K562 (cell line): ENCODE data around the gene TRIP10. TPM values are rescaled to one million over a fixed set of nuclear protein-coding genes. Genes with fewer than 3 reads are reported as not detected.
A peak's percentile ranks its signal among the peaks of the same experiment; 100 is the strongest.

ENCODE experiments used
- ATF6 ChIP-seq: sonication (generic); formaldehyde crosslinking; IDR thresholded peaks from 2 replicates; pipeline ENCODE4 v1.4.0; 2020; ENCODE audit warnings: mild to moderate bottlenecking, missing genetic modification reagents
- BRD9 ChIP-seq: fragments of 450-650 bp; IDR thresholded peaks from 2 replicates; pipeline ENCODE4 v1.6.1; 2018; ENCODE audit warnings: low read depth; ENCODE audit not compliant: partially characterized antibody
- C11orf30 ChIP-seq: fragments of 450-650 bp; IDR thresholded peaks from 2 replicates; pipeline ENCODE4 v1.6.1; 2016; ENCODE audit warnings: low read depth, mild to moderate bottlenecking
- CUX1 ChIP-seq: fragments of 200-800 bp; sonication (Bioruptor generic); IDR thresholded peaks from 2 replicates; pipeline ENCODE4 v1.6.1; 2016; ENCODE audit warnings: missing genetic modification characterization, missing compliant biosample characterization
- GABPB2 ChIP-seq: fragments of 250-450 bp; sonication (Bioruptor Pico); conservative IDR thresholded peaks from 2 replicates; pipeline ENCODE4 v1.5.1; 2021; ENCODE audit warnings: mild to moderate bottlenecking
- HDAC2 ChIP-seq: fragments of 450-650 bp; IDR thresholded peaks from 2 replicates; pipeline ENCODE4 v1.6.1; 2016; ENCODE audit warnings: mild to moderate bottlenecking
- HNRNPK ChIP-seq: fragments of 200-400 bp; formaldehyde crosslinking; IDR thresholded peaks from one replicate; pipeline ENCODE4 v1.6.1; 2018; ENCODE audit warnings: mild to moderate bottlenecking, low read depth, low read length; ENCODE audit not compliant: poor library complexity, severe bottlenecking
- KHSRP ChIP-seq: fragments of 450-650 bp; IDR thresholded peaks from 2 replicates; pipeline ENCODE4 v1.6.1; 2017
- MAFF ChIP-seq: IDR thresholded peaks from 2 replicates; pipeline ENCODE4 v1.6.1; 2012; ENCODE audit warnings: low read length, improper control_type of control experiment
- PHF20 ChIP-seq: fragments of 450-650 bp; IDR thresholded peaks from 2 replicates; pipeline ENCODE4 v1.6.1; 2018; ENCODE audit not compliant: partially characterized antibody
- RUNX1 ChIP-seq: sonication (generic); IDR thresholded peaks from 2 replicates; pipeline ENCODE4 v1.6.1; 2016; ENCODE audit warnings: antibody characterized with exemption, low read depth
- SMAD2 ChIP-seq: fragments of 150-350 bp; IDR thresholded peaks from 2 replicates; pipeline ENCODE4 v1.6.1; 2014; ENCODE audit warnings: low read depth, mild to moderate bottlenecking, low read length
- SNRNP70 ChIP-seq: fragments of 200-400 bp; formaldehyde crosslinking; optimal IDR thresholded peaks from 2 replicates; pipeline ENCODE3; 2017; ENCODE audit warnings: low read depth, low read length
- TAL1 ChIP-seq: fragments of 450-650 bp; IDR thresholded peaks from 2 replicates; pipeline ENCODE4 v1.6.1; 2016; ENCODE audit warnings: mild to moderate bottlenecking
- THAP7 ChIP-seq: fragments of 250-450 bp; sonication (Bioruptor Pico); IDR thresholded peaks from 2 replicates; pipeline ENCODE4 v1.5.0; 2021
- ZC3H11A ChIP-seq: IDR thresholded peaks from 2 replicates; pipeline ENCODE4 v1.6.1; 2012; ENCODE audit warnings: low read depth, low read length, improper control_type of control experiment
- ZC3H4 ChIP-seq: sonication (generic); formaldehyde crosslinking; IDR thresholded peaks from 2 replicates; pipeline ENCODE4 v1.9.0; 2021; ENCODE audit warnings: missing genetic modification reagents, borderline replicate concordance
- ZKSCAN3 ChIP-seq: fragments of 250-450 bp; sonication (Bioruptor Pico); IDR thresholded peaks from 2 replicates; pipeline ENCODE4 v1.4.0; 2020
- ZNF124 ChIP-seq: sonication (generic); formaldehyde crosslinking; IDR thresholded peaks from 2 replicates; pipeline ENCODE4 v1.8.1; 2022; ENCODE audit warnings: missing genetic modification reagents
- ZNF134 ChIP-seq: fragments of 250-450 bp; sonication (Bioruptor Pico); conservative IDR thresholded peaks from 2 replicates; pipeline ENCODE4 v1.4.0; 2020
- ZNF174 ChIP-seq: fragments of 250-450 bp; sonication (Bioruptor Pico); IDR thresholded peaks from 2 replicates; pipeline ENCODE4 v1.4.0; 2020; ENCODE audit warnings: mild to moderate bottlenecking
- ZNF444 ChIP-seq: fragments of 250-450 bp; sonication (Bioruptor Pico); IDR thresholded peaks from 2 replicates; pipeline ENCODE4 v1.4.0; 2020; ENCODE audit warnings: mild to moderate bottlenecking, moderate library complexity
- ZNF76 ChIP-seq: fragments of 250-450 bp; sonication (Bioruptor Pico); IDR thresholded peaks from 2 replicates; pipeline ENCODE4 v1.4.0; 2020; ENCODE audit warnings: mild to moderate bottlenecking, moderate library complexity, borderline replicate concordance
- ZNF764 ChIP-seq: fragments of 250-450 bp; sonication (Bioruptor Pico); IDR thresholded peaks from 2 replicates; pipeline ENCODE4 v1.4.0; 2020; ENCODE audit warnings: low read depth, mild to moderate bottlenecking, moderate library complexity
- polyA plus RNA-seq, 8 experiments: library from polyadenylated mRNA; depleted of rRNA in 4 of 8; stranded (reverse) in 5 of 8; unstranded in 3 of 8; fragments of >200 nt; fragmentation: Nextera tagmentation in 2 of 8; fragmentation: Illumina TruSeq in 1 of 8; extraction: Ambion mirVana in 2 of 8; extraction: Trizol in 1 of 8; gene quantifications; 2 replicates each; pipeline versions ENCODE4 v1.2.1 to v1.2.3, GENCODE V29; 2011 to 2014; ENCODE audit warnings: inconsistent platforms in 1 of 8, missing spikeins in 1 of 8
- total RNA-seq, 7 experiments: library from RNA; depleted of rRNA in 6 of 7; stranded (reverse); fragments of >200 nt in 6 of 7; fragmentation: Illumina TruSeq in 2 of 7; extraction: Trizol in 2 of 7; gene quantifications; 2 replicates each; pipeline versions ENCODE4 v1.2.1 to v1.2.3, GENCODE V29; 2011 to 2021; ENCODE audit warnings: low replicate concordance in 1 of 7

TRIP10 gene
- total and polyA plus RNA-seq, 9 of the 15 experiments (the other 6 are each of a cell fraction or from before 2014, with no cell fraction given) = 1.2 to 66.8 (median 36.1) TPM

GRCh38 chr19:6753178-6754031 is 13.9 kb downstream of the TRIP10 start (continued):
- no peak for TF ChIP-seq ZC3H4
- peak; percentile 17 for TF ChIP-seq HNRNPK
- no peak for TF ChIP-seq ZNF76
- TF ChIP-seq RUNX1 = no peak
- no peak for TF ChIP-seq ZNF444 (CRISPR knock-in tag)
- no peak for TF ChIP-seq ZNF764 (CRISPR knock-in tag)
- TF ChIP-seq ZNF124 (CRISPR knock-in tag) = no peak
- TF ChIP-seq ZKSCAN3 (CRISPR knock-in tag) = no peak
- TF ChIP-seq C11orf30 = peak; percentile 40
- TF ChIP-seq BRD9 = no peak
- no peak for TF ChIP-seq THAP7 (CRISPR knock-in tag)
- TF ChIP-seq GABPB2 (CRISPR knock-in tag) = no peak
- TF ChIP-seq CUX1 (CRISPR knock-in tag) = no peak
- TF ChIP-seq KHSRP = no peak
- TF ChIP-seq SMAD2 = no peak
- no peak for TF ChIP-seq ZNF174
- no peak for TF ChIP-seq MAFF
- no peak for TF ChIP-seq TAL1
- TF ChIP-seq HDAC2 = peak; percentile 83
- TF ChIP-seq PHF20 = peak; percentile 22
- no peak for TF ChIP-seq SNRNP70
- TF ChIP-seq ZC3H11A = no peak
- TF ChIP-seq ATF6 = no peak
- TF ChIP-seq ZNF134 = no peak
